ENCODE data around the gene CAPNS1. TPM values are rescaled to one million over a fixed set of nuclear protein-coding genes. Genes with fewer than 3 reads are reported as not detected.
A peak's percentile ranks its signal among the peaks of the same experiment; 100 is the strongest.

CAPNS1 gene
- total RNA-seq, 3 donors from 2014 or later (not counting 1 experiment from before 2014, with no cell fraction given): 569 to 637 (median 578) TPM

DNA sequence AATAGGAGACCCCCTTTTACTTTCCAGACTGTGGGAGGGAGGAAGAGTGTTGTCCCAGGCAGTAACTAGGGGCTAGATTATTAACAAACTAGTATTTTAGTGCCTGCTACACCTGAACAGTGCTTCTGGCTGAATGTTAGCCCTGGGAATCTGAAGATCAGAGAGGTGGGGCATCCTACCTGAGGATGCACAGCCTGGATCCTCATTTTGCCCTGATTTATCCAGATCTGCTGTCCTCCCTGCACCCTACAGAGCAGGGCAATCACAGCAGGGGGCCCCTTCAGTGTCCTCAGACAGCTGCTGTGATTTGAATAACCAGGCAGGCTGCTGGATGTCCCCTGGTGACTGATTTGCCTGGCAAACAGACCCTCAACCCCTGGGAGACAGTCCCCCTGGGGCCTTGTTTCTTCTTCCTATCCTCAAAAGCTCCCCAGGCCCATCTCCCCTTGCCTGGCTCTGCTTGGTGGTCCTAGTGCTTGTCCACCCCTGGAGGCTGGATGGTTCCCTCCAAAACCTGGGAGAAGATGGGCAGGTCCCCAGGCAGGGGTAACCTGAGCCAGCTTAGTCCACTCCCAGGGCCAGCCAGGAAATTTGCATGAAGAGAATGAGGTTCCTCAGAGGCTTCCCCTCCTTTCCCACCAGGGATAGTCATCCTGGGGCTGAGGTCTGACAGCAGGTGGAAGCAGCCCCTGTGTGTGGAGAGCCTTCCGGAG is 29.2 kb upstream of the CAPNS1 start, which contains the start of gene OVOL3:
Gene OVOL3, plus strand, starts transcription at position 657 of the 713 bp plus-strand sequence. CDS start 60 bp downstream, outside the sequence.
- Mint-ChIP-seq H3K36me3 (no peaks in the 10 kb centered on the region), H3K4me1 (peaks cover 18 to 29% of the 10 kb centered on the region in 2 donors), H3K4me3 (peak within 1 kb of the TSS; percentile 58), H3K27me3 (ENCODE audit: low read depth in 2 of 2) (no peaks in the 10 kb centered on the region), H3K27ac (peak within 1 kb of the TSS in 1 of 2 donors; percentile 16), H3K9me3 (no peaks in the 10 kb centered on the region)
- TF ChIP-seq, protein P1, sequence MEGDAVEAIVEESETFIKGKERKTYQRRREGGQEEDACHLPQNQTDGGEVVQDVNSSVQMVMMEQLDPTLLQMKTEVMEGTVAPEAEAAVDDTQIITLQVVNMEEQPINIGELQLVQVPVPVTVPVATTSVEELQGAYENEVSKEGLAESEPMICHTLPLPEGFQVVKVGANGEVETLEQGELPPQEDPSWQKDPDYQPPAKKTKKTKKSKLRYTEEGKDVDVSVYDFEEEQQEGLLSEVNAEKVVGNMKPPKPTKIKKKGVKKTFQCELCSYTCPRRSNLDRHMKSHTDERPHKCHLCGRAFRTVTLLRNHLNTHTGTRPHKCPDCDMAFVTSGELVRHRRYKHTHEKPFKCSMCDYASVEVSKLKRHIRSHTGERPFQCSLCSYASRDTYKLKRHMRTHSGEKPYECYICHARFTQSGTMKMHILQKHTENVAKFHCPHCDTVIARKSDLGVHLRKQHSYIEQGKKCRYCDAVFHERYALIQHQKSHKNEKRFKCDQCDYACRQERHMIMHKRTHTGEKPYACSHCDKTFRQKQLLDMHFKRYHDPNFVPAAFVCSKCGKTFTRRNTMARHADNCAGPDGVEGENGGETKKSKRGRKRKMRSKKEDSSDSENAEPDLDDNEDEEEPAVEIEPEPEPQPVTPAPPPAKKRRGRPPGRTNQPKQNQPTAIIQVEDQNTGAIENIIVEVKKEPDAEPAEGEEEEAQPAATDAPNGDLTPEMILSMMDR (IDR thresholded peaks at IDR 0.05): no peak
- 86% methylated on average over 1 of the region's 1 CpG for WGBS (ENCODE audit: insufficient coverage)
- peaks cover 17% of the 10 kb centered on the region for H3K4me1 ChIP-seq (ENCODE audit: control insufficient read depth, insufficient read depth, low read length)
- H3K27ac ChIP-seq (ENCODE audit: low read length): no peak within 1 kb of the TSS
- DNase-seq (no peak), ATAC-seq (no peak)
- no peaks in the 10 kb centered on the region for H3K9me3 ChIP-seq (ENCODE audit: control insufficient read depth, insufficient read depth, low read length)
- H3K27me3 ChIP-seq (ENCODE audit: control insufficient read depth, insufficient read depth, low read length): no peaks in the 10 kb centered on the region
- peaks cover 14% of the 10 kb centered on the region for H3K36me3 ChIP-seq (ENCODE audit: control insufficient read depth, insufficient read depth, low read length)
- H3K4me3 ChIP-seq (ENCODE audit: low read length): no peak within 1 kb of the TSS
- intact Hi-C loops (cut with micrococcal nuclease): loop anchor here (10.0 kb wide), 1 partner anchor 116 kb away; the partner anchor contains the start of gene SDHAF1

DNA sequence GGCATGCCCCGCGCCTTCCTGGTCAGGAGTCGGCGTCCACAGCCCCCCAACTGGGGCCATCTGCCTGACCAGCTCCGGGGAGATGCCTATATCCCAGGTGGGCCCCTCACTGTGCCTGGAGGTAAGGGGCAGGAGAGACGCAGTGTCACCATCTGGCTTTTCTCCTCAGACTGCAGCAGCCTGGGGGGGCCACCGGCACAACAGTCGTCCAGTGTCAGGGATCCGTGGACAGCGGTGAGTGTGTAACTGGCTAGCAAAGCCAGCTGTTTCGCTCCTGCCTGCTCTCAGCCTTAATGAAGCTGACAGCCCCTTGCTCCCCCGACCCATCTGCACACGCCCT is 28.7 kb upstream of the CAPNS1 start:
- H3K9me3 ChIP-seq (ENCODE audit: control insufficient read depth, insufficient read depth, low read length): no peaks in the 10 kb centered on the region
- H3K27ac ChIP-seq (ENCODE audit: low read length): no peak overlapping the region
- H3K4me3 ChIP-seq (ENCODE audit: low read length): no peak overlapping the region
- peaks cover 14% of the 10 kb centered on the region for H3K36me3 ChIP-seq (ENCODE audit: control insufficient read depth, insufficient read depth, low read length)
- TF ChIP-seq, protein P1 (IDR thresholded peaks at IDR 0.05): no peak
- Mint-ChIP-seq H3K4me3 (no peak overlapping the region), H3K36me3 (no peaks in the 10 kb centered on the region), H3K27me3 (ENCODE audit: low read depth in 2 of 2) (no peaks in the 10 kb centered on the region), H3K4me1 (peaks cover 21 to 34% of the 10 kb centered on the region in 2 donors), H3K9me3 (no peaks in the 10 kb centered on the region), H3K27ac (no peak overlapping the region)
- intact Hi-C loops (cut with micrococcal nuclease): loop anchor here (10.0 kb wide), 1 partner anchor 116 kb away; the partner anchor contains the start of gene SDHAF1
- WGBS (ENCODE audit: insufficient coverage): 91% methylated on average over 13 of the region's 13 CpGs
- H3K4me1 ChIP-seq (ENCODE audit: control insufficient read depth, insufficient read depth, low read length): peaks cover 22% of the 10 kb centered on the region
- no peaks in the 10 kb centered on the region for H3K27me3 ChIP-seq (ENCODE audit: control insufficient read depth, insufficient read depth, low read length)
- DNase-seq: no peak
- no peak for ATAC-seq

DNA sequence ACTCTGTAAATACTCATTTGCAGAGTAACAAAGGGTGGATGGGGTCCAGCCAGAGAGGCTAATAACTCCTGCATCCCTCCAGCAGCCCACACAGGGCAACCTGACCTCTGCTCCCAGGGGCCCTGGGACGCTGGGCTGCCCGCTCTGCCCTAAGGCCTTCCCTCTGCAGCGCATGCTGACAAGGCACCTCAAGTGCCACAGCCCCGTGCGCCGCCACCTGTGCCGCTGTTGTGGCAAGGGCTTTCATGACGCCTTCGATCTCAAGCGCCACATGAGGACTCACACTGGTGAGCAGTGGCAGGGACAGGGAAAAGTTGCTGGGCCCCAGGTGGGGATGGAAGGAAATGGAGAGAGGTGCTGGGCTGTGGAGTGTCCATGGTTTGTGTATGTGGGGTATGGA is 27.2 kb upstream of the CAPNS1 start:
- H3K27me3 ChIP-seq (ENCODE audit: control insufficient read depth, insufficient read depth, low read length): no peaks in the 10 kb centered on the region
- no peak for ATAC-seq
- Mint-ChIP-seq H3K36me3 (no peaks in the 10 kb centered on the region), H3K27me3 (ENCODE audit: low read depth in 2 of 2) (no peaks in the 10 kb centered on the region), H3K27ac (peak overlapping the region; percentile 95 to 99), H3K4me3 (peak overlapping the region; percentile 90), H3K9me3 (no peaks in the 10 kb centered on the region), H3K4me1 (peaks cover 31 to 46% of the 10 kb centered on the region in 2 donors)
- 98% methylated on average over 10 of the region's 10 CpGs for WGBS (ENCODE audit: insufficient coverage)
- intact Hi-C loops (cut with micrococcal nuclease): loop anchor here (10.0 kb wide), 1 partner anchor 118 kb away; the partner anchor contains the start of gene SDHAF1
- H3K9me3 ChIP-seq (ENCODE audit: control insufficient read depth, insufficient read depth, low read length): no peaks in the 10 kb centered on the region
- peaks cover 17% of the 10 kb centered on the region for H3K36me3 ChIP-seq (ENCODE audit: control insufficient read depth, insufficient read depth, low read length)
- no peak for DNase-seq
- H3K4me1 ChIP-seq (ENCODE audit: control insufficient read depth, insufficient read depth, low read length): peaks cover 29% of the 10 kb centered on the region
- TF ChIP-seq, protein P1 (IDR thresholded peaks at IDR 0.05): no peak
- no peak overlapping the region for H3K4me3 ChIP-seq (ENCODE audit: low read length)
- no peak overlapping the region for H3K27ac ChIP-seq (ENCODE audit: low read length)
